ENCODE data around the gene TADA2B.
"Not testable (repeated sequence)": the region's sequence is repeated elsewhere in the genome, so short reads cannot be mapped to it uniquely, and the experiment has no call there.

The TADA2B gene

DNA sequence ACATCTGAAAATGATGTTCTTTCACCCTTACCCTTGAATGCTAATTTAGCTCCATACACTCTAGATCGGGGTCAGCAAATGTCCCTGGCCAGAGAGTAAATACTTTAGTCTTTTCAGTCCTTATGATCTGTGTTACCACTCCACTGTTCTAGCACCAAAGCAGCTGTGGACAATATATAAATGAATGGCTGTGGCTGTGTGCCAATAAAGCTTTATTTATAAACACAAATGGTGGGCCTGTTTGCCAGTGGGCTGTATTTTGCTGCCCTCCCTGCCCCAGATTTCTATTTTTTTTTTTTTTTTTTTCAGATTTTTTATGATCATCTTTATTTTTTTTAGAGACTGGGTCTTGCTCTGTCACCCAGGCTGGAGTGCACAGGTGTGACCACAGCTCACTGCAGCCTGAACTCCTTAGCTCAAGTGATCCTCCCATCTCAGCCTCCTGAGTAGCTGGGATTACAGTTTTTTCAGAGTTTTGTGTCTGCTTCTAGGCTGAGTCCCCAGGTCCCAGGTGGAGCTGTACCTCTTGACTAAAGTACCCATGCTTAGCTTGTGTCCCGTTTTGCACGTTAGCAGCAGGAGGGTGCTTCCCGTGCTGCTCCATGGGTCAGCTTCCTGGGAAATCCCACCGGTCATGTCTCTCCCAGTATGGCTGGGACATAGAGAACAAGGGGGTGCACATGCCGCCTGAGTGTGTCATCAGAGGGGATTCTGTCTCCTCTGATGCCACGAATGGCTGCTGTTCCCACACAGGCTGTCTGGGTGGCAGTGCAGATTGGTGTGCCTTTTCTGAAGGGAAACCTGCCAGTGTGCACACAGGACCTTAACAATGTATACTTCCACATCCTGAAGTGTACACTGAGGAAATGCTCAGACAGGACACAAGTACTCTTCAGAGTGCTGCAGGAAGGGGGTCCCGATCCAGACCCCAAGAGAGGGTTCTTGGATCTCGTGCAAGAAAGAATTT is 40.7 kb downstream of the TADA2B start:
- no peak for DNase-seq

DNA sequence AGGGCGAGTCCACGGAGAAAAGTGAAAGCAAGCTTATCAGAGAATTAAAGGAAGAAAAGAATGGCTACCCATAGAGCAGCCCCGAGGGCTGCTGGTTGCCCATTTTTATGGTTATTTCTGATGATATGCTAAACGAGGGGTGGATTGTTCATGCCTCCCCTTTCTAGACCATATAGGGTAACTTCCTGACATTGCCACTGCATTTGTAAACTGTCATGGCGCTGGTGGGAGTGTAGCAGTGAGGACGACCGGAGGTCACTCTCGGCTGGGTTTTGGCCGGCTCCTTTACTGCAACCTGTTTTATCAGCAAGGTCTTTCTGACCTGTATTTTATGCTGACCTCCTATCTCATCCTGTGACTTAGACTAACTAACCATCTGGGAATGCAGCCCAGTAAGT is 41.4 kb downstream of the TADA2B start:
- not testable (repeated sequence) for DNase-seq

DNA sequence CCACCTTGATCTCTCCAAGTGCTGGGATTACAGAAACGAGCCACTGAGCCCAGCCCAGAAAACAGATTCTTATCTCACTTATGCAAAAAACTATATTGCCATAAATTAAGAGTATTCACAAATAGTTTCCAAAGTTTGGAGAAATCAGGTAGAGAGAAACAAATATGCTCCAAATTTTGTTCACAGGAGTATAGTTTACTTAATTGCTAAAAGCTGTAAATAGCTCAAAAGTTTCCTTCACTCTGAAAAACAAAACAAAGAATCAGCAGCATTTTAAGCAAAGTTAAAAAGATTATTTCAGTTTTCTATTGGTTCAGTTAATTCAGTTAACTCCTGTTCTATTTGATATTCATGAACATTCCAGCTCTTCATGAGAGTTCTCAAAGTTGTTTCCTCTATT is 43.2 kb downstream of the TADA2B start:
- DNase-seq, result no peak

DNA sequence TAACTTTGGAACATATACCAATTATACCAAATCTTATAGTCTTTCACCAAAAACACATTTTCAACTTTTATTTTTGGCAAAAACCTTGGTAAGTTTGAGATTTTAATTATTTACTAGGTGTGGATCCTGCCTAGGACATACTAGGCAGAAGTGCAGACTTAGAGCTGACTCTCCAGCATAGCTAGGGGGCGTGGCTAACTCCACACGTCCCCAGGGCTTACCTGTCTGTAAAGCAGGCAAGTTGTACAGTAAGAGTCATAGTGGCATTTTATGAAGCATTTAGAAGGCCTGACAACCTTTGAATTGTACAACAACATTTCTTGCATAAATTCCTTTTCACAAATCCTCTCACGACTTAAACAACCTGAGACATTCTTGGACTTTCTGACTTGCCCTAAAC is 43.9 kb downstream of the TADA2B start:
- DNase-seq, result no peak

DNA sequence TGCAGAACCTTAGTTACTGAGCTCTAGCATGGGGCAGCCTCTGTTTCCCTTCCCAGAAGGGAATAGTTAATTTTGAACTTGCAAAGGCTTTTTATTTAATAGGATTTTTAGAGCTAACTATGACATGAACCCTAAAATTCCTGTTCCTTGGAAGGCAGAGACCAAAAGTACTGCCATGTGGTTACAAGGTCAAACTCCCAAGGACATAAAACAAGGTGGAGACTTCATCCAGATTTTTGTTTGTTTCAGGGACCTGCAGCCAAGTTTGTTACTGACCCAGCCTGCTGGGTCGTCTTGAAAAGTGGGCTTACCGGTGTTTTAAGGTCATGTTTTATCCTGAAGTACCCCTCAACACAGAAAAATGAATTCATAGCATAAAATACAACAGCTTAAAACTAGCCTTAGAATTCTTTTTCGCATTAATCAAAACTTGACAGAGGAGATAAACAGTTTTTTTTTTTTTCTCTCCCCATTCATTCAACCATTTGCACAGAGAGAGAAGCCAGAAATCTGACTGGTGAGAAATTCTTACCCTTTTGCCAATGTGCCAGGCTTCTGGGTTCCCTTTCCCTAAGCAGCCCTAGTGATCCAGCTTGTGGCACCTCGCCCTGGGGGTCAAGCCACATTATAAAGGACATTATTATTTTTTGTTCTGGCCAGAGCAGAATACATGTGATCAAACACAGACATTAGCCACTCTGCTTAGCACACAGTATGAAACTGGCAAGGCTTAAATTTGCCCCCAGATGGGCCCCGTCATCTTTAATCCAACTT is 46.2 kb downstream of the TADA2B start:
- no peak for DNase-seq

DNA sequence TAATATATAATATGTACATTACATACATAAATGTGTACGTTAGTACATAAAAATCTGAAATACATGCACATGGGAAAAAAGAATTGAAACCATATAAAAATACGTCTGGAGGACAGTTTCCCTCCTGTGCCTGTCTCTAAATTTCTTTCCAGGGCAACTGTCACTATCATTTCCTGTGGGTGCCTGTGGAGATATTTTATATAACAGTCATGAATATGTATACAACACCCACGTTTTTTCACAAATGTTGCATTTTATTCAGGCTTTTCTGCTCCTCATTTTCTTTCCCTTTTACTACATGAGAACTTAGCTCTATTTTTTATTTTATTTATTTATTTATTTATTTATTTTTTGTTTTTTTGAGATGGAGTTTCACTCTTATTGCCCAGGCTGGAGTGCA is 48.9 kb downstream of the TADA2B start:
- DNase-seq, result no peak

DNA sequence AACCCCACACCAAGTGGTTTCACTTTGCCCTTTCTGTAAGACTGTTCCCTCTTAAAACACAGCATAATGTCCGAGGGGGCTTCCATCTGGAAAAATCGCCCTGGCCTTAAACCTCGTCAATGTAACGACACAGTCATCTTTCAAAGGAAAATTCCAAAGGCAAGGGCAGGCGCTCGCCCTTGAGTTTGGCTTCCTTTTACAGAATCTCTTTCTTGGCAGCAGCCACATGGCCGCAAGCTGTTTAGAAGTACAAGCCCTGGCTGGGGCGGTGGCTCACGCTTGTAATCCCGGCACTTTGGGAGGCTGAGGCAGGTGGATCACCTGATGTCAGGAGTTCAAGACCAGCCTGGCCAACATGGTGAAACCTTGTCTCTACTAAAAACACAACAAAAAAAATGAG is 51.7 kb downstream of the TADA2B start:
- DNase-seq, result no peak

DNA sequence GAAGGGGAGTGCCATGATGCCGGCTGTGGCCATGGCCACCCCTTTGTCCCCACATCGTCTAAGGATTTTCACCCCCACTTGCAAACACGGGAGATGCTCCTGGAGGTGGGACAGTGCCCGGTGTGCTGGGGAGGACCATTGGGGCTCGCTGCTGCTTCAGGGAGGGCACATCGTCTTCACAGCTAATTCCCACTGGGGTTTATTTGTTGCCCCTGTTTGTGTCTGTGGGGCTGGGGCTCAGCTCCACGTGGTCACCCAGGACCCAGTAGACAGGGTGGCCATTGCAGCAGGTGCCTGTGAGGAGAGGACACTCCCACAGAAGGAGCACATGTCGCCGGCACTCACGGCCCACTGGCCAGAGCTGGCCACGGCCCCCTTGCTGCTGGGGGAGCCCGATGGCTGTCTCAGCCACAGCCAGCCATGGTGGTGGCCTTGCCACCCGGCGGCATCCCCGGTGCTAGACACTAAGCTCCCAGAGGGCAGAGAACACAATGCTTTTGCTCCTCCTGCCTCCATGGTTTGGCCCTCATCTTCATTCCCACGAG is 52.5 kb downstream of the TADA2B start:
- no peak for DNase-seq

DNA sequence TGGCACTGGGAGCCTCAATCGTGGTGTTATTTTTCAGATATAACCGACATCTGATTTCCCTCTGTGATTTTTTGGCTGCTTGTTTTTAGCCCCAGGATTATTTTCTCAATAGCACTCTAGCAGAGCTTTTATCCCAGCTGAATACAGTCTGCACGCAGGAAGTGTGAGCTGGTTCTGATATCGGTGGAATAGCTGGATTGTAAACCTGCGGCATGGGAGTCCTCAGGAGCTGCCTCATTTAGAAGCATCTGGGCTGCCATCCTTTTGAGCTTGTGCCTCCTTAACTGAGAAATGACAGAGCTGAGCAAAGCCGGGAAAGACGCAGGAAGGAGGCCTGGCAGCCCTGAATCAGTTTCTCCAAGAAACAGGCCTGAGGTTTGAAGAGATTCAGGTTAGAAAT is 53.1 kb downstream of the TADA2B start:
- DNase-seq, result no peak

DNA sequence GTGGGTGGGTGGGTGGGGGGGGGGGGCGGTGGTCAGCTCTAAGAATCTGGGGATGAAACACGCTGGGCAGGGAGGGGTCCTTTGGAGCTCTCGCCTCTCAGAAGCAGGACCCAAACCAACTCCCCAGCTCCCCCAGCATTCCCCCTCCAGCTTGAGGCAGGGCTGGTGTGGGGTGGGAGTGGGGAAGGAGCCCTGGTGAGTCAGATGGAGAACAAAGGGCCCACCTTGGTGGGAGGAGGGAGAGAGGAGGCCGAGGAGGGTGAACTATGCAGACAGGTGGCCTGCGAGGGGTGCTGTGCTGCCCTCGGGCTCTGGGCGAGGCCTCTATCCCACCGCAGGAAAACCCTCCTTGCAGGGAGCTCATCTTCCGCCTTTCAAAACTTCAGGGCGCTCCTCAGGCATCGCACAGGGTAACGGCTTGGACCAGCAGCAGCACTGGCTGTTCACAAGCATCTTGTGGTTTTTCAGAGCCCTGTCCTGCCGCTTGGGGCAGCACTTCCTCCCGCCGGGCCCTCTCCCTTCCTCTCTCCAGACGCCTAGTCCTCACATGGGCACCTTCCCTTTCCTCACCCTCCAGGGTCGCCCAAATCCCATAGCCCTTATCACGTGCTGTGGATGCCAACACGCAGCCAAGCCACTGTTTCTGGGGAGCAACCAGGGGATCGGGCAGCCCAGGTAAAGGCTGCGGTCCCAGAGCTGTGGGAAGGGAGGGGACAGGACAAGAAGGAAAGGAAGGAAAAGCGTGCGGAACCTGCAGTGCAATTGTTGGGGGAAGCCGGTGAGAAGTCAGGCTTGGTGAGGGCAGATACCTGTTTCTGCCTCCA is 58.7 kb downstream of the TADA2B start:
- peak in 1 of 2 experiments; percentile 51 for DNase-seq

DNA sequence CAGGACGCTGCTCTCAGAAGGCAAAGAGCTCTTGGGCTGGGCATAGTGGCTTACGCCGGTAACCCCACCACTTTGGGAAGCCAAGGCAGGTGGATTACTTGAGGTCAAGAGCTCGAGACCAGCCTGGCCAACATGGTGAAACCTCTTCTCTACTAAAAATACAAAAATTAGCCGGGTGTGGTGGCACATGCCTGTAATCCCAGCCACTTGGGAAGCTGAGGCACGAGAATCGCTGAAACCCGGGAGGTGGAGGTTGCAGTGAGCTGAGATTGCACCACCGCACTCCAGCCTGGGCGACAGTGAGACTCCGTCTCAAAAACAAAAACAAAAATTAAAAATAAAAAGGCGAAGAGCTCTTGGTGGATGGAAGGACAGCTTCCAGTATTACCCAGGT is 59.3 kb downstream of the TADA2B start:
- not testable (repeated sequence) for DNase-seq

DNA sequence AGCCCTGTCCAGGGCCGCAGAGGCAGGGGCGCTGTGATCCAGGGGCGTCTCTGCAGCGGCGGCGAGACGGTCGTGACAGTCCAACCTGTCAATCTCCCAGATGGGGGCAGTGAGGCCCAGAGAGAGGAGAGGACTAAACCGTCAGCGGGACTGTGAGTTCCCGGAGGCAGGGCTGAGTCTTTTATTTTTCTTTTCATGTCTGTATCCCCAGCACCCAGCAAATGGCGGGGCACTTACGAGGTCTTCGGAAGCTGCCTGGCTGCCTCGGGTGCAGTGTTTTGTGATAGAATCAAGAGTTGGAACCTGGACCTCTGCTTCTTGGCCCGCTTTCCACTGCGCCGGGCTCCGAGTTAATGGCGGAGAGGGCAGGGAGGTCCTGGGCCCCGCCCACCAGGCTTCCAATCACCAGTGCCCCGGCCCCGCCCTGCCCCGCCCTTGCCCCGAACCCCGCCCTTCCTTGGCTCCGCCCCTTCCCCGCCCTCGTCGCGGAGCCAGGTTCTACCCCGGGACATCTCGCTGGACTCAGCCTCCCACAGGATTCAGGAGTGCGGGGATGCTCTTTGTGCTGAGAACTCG is 59.9 kb downstream of the TADA2B start:
- DNase-seq, result peak in 1 of 2 experiments; percentile 28

DNA sequence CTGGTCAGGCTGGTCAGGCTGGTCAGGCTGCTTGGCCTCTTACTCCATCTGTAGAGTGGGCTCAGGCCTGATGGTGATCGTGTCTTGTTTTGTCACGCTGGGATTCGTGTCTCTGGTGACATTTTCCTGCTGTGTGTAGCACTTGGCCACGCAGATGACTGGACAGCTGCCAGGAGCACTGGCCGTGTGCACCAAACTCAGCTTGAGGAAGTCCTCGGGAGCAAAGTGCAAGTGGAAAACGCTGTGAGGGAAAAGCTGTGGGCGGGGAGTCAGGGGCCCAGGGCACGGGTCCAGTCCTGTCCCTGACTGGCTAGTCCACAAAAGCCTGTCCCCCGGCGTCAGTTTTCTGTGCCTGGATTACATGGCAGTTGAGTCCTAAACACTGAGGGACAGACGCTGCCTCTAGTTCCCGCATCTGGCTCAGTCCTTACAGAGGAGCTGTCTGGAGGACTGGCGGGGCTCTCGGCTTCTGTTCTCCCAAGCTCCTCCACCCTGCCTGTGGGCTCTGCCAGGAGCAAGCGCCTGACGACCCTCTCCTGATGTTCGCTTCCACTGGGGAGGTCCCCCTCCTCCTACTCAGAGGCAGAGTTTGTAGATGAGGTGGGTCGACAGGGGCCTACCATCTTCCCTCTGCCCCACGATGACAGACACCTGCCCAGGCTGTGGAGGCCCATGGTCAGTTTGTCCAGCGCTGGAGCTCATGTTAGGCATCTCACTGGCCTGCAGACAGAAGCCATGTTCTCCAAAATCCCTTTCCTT is 60.6 kb downstream of the TADA2B start:
- DNase-seq, result no peak

DNA sequence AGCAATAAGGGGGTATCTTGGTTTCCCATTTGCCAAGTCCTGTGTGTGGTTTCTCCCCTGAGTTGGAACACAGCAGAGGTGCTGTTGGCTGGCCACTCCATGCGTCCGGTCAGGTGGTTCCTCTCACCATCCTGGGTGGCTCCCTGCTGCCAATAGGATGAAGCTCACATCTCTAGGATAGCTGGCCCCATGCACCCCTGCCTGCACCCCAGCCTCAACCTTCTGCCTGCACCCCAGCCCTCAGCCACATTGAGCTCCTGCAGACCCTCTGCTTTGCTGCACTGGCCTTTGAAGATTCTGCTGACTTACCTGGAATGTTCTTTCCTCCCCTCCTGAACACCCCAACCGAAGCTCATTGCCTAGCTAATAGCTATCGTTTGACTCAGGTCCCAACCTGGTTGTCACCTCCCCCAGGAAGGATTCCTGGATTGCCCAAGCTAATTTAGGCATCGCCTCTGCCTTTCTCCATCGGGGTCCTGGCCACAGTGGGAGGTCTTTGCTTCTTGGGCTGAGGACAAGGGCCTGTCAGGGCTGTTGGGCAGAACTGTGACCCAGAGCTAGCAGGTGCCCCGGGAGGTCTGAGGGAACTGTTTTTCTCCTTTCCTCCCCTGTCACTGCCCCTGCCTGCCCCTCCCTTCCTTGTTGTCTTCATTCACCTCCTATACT is 61.3 kb downstream of the TADA2B start:
- no peak for DNase-seq

DNA sequence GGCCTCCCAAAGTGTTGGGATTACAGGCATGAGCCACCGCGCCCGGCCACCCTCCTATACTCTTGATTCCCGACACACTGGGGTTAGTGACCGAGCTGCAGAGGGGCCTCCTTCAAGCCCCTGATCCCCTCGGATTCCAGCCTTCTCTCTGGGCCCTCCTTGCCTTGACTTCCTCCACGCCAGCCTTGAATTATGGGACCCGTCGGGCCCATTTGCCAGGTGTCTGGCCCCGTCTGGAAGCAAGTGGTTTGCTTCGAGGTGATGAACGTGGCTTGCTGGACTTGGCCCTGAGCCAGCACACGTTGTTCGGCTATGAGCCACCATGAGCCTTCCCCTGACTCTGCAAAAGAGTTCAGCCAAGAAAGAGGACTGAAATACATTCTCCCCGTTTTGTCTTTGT is 62.1 kb downstream of the TADA2B start:
- no peak for DNase-seq

DNA sequence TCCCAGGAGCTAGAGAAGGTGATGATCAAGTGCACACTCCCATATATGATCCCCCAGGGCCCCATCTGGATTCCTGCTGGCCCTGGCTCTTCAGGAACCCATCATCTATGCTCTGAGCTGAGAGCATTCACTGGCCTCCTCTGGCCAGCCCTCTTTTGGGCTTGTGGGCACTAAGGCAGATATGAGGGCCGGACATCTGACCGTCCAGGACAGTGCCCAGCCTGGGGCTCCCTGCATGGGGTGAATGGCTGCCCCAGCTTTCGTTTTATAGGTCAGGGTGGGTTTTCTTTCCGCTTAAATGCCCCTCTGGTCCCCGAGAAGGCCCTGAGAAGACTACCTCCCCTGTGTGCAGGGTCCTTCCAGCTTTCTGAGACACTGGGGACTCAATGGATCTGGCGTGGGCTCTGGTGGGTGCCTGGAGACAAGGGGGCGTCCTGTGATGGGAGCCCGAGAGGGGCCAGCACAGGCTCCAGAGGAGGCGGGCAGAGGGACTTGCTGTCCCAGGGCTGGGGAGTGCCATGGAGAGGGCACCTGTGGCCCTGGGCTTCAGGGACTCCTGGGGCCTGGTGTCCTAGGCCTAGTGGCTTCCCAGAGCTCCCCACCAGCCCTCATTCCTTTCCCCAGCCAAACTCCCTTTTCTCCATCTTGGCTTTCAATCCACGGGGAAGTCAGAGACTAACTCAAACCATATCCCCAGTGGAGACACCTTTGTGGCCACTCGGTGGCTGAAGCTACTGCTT is 64.2 kb downstream of the TADA2B start:
- DNase-seq, result no peak

Measured in cerebellar nuclear complex (tissue), 1 donor.